Kidney (tissue), 14 donors: ENCODE data around the gene LMF2. TPM values are rescaled to one million over a fixed set of nuclear protein-coding genes. Genes with fewer than 3 reads are reported as not detected.

Experiments
- DNase-seq, 5 donors: peaks; one replicate each; pipeline ENCODE4 v3.0.0-alpha.2; 2013 to 2020
- FAIRE-seq: peaks from 2 replicates; lab custom pipeline; 2012; peaks lifted over from hg19 to GRCh38; lab: Jason Lieb, UNC
- H3K27ac ChIP-seq, 2 donors: one replicate each; pipeline ENCODE4 v1.7.0; 2013; ENCODE audit warnings: low read depth in 2 of 2, low read length in 2 of 2, inconsistent platforms in 1 of 2
- H3K27me3 ChIP-seq: one replicate; pipeline ENCODE4 v1.7.1; 2013; ENCODE audit warnings: low read length, inconsistent platforms; ENCODE audit not compliant: control insufficient read depth, insufficient read depth
- H3K36me3 ChIP-seq, 3 donors: one replicate each; pipeline versions ENCODE4 v1.7.0 to v1.7.1; 2013; ENCODE audit warnings: low read length in 3 of 3, control low read depth in 1 of 3, inconsistent platforms in 1 of 3; ENCODE audit not compliant: insufficient read depth in 3 of 3, control insufficient read depth in 2 of 3
- H3K4me1 ChIP-seq, 3 donors: one replicate each; pipeline versions ENCODE4 v1.7.0 to v1.7.1; 2013; ENCODE audit warnings: low read length in 3 of 3, inconsistent platforms in 1 of 3, low read depth in 1 of 3; ENCODE audit not compliant: control insufficient read depth in 2 of 3, insufficient read depth in 2 of 3
- H3K4me3 ChIP-seq, 3 donors: one replicate each; pipeline versions ENCODE4 v1.7.0 to v1.8.1; 2013; ENCODE audit warnings: low read length in 3 of 3, control low read depth in 1 of 3, inconsistent platforms in 1 of 3
- H3K9ac ChIP-seq, 3 donors: one replicate each; pipeline versions ENCODE4 v1.7.0 to v1.7.1; 2013; ENCODE audit warnings: low read length in 3 of 3, control low read depth in 1 of 3, inconsistent platforms in 1 of 3
- H3K9me3 ChIP-seq, 3 donors: one replicate each; pipeline versions ENCODE4 v1.7.0 to v1.7.1; 2013; ENCODE audit warnings: low read length in 3 of 3, control low read depth in 1 of 3, inconsistent platforms in 1 of 3; ENCODE audit not compliant: control insufficient read depth in 2 of 3, insufficient read depth in 1 of 3
- CTCF ChIP-seq: IDR thresholded peaks from 3 replicates; pipeline ENCODE4 v1.5.1; 2012; ENCODE audit warnings: mild to moderate bottlenecking, moderate library complexity, borderline replicate concordance; ENCODE audit not compliant: insufficient read depth; ENCODE audit errors: extremely low read depth
- intact Hi-C: fragments of 100-400 bp; cut with DNase I; formaldehyde crosslinking; loops from one replicate; pipeline ENCODE4 v1.11.1; 2022
- polyA plus RNA-seq: library from polyadenylated mRNA; stranded (reverse); fragments of 350-450 nt; fragmentation: Illumina TruSeq; extraction: RNeasy Lipid Tissue Mini Kit (QIAGEN cat#74804); gene quantifications from one replicate; pipeline ENCODE4 v1.2.3, GENCODE V29; 2014; ENCODE audit warnings: low read depth, low replicate concordance; ENCODE audit not compliant: insufficient read depth
- total RNA-seq: library from RNA; stranded (reverse); fragmentation: NEBNext Ultra II Directional; extraction: Animal tissue kit (Norgen Biotek cat#: 25700); gene quantifications from one replicate; pipeline ENCODE4 v1.2.1, GENCODE V29; 2021
- donor health status: control.
- donor health status: control.
- donor health status: control.
- donor health status: control.
- donor health status: control.
- donor health status: DM: yes; HTN: yes; CAD: no.
- donor health status: Normal renal cell carcinoma (clear cell type).

LMF2 gene
- total and polyA plus RNA-seq, 2 donors from 2014 or later, result 41.7 to 77.9 TPM

GRCh38 chr22:50475652-50476002 is 31.9 kb downstream of the LMF2 start:
- Histone ChIP-seq H3K4me3 (peak overlapping the region in 1 of 3 donors; percentile 60), H3K36me3 (no peaks in the 10 kb centered on the region), H3K27ac (no peak overlapping the region), H3K9ac (no peak overlapping the region), H3K4me1 (peaks cover 0 to 26% (median 17%) of the 10 kb centered on the region in 3 donors), H3K27me3 (peaks cover 8% of the 10 kb centered on the region), H3K9me3 (no peaks in the 10 kb centered on the region)
- no peak for TF ChIP-seq CTCF
- intact Hi-C loops, result no loop called here
- FAIRE-seq (no peak), DNase-seq (no peak)

DNA sequence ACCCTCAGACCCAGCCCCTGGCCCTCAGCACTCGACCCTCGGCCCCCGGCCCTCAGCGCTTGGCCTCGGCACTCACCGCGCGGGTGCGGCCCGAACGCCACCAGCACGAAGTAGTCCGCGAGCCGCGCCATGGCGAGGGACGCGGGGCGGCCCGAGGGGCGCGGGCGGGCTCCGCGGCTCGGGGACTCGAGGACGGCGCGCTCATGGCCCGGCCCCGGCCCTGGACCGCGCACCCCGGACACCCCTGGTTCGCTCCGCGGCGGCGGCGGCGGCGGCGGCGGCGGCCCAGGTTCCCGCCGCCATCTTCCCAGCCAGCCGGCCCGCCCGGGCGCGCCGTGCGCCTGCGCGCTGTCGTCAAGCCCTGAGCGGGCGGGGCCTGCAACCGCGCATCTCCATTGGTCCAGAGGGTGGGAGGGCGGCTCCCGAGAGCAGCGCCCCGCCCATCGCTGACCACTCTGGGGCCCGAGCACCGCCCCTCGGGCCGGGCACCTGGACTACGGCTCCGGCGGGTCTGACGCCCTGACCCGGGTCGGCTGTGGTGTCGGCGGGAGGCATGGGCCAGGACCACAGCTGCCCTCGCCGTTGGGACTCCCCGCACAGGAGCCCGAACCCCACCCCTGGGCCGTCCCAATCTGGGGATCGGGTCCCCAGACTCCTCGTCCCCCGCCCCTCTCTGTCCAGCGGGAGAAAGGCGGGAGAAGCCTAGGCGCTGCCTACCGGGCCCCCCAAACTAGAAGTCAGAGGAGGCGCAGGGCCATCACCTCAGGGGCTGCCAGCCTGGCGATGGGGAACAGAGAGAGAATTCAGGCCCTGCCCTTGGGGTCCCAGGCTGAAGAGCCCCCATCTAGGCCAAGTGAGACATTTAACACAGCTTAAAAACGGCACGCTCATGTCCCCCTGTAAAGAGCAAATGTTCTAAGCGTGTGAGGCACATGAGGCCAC is 32.5 kb downstream of the LMF2 start, which contains the start of gene SBF1:
Gene SBF1, minus strand, starts transcription at position 326 of the 942 bp plus-strand sequence. Its CDS starts 195 bp downstream, at position 131.
- intact Hi-C loops, result no loop called here
- H3K27me3 ChIP-seq, result peaks cover 2% of the 10 kb centered on the region
- peak within 1 kb of the TSS; percentile 36 to 58 (median 48) for H3K9ac ChIP-seq
- no peak for TF ChIP-seq CTCF
- no peaks in the 10 kb centered on the region for H3K9me3 ChIP-seq
- H3K27ac ChIP-seq, result peak within 1 kb of the TSS in 1 of 2 donors; percentile 60
- H3K36me3 ChIP-seq, result no peaks in the 10 kb centered on the region
- H3K4me1 ChIP-seq, result peaks cover 0 to 31% (median 20%) of the 10 kb centered on the region in 3 donors
- peak within 1 kb of the TSS; percentile 44 to 72 (median 71) for H3K4me3 ChIP-seq
- DNase-seq (peak; percentile 92 to 97 (median 95)), FAIRE-seq (no peak)

DNA sequence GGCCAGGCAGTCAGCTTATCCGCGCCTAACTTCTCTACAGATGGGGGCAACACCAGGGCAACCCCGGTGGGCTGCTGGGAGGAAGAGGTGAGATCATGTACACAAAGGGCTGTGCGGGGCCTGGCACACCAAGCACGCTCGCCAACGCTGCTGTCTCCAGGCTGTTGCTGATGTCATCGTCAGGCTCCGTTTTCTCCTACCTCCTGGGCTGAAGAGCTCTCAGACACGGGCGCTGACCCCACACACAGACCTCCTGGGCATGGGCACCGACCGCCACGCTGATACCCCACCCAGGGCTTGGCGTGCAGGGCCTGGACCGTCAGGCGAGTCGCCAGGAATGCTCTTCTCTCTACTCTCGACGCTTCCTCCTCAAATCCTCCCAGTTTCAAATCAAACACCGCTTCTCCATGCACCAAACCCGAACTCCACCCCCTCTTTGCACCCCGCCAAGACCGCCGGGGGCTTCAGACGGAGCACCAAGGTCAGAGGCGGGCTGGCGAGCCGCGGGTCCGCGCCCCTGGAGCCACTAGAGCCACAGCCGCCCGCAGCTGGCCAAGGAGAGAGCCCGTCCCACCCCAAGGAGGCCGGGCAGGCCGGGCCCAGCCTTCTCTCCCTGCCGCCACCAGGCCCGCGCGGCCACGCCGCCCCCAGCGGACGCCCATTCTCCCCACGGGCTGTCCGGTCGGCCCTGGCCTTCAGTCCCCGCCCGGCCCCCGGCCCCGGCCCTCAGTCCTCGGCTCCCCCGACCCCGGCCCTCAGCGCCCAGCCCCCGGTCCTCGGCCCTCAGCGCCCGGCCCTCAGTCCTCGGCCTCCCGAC is 33.4 kb downstream of the LMF2 start:
- no peaks in the 10 kb centered on the region for H3K36me3 ChIP-seq
- DNase-seq, result peak in 4 of 5 donors; percentile 27 to 82 (median 40)
- H3K9ac ChIP-seq, result peak overlapping the region in 2 of 3 donors; percentile 36 to 58
- FAIRE-seq, result no peak
- intact Hi-C loops, result no loop called here
- no peaks in the 10 kb centered on the region for H3K9me3 ChIP-seq
- no peak overlapping the region for H3K27ac ChIP-seq
- TF ChIP-seq CTCF, result no peak
- peak overlapping the region; percentile 44 to 72 (median 71) for H3K4me3 ChIP-seq
- H3K4me1 ChIP-seq, result peaks cover 0 to 31% (median 20%) of the 10 kb centered on the region in 3 donors
- H3K27me3 ChIP-seq, result no peaks in the 10 kb centered on the region
